Activated CD8-positive, alpha-beta T cell treated with anti-CD3 and anti-CD28 coated beads for 36 hours (primary cell): ENCODE data around the gene NRP1. TPM values are rescaled to one million over a fixed set of nuclear protein-coding genes. Genes with fewer than 3 reads are reported as not detected.

Experiments used
- ATAC-seq: fragments of 200-7000 bp; cut with Tn5 transposase; one replicate; pipeline ENCODE4 v1.10.0; 2021; ENCODE audit warnings: mild to moderate bottlenecking, moderate library complexity
- CTCF ChIA-PET: fragments of 350-600 bp; sonication (Branson Sonifier 250); formaldehyde crosslinking; loops from one replicate; lab custom pipeline; 2021; ENCODE audit warnings: antibody characterized with exemption; lab: Charles Lee
- POLR2A ChIA-PET: fragments of 350-600 bp; sonication (Branson Sonifier 250); formaldehyde crosslinking; loops from one replicate; lab custom pipeline; 2021; ENCODE audit warnings: antibody characterized with exemption; lab: Charles Lee
- DNase-seq: peaks from one replicate; pipeline ENCODE4 v3.0.0-alpha.2; 2020
- H3K27ac Mint-ChIP-seq: one replicate; pipeline ENCODE4 v1.8.0; 2021; ENCODE audit warnings: mild to moderate bottlenecking, mixed read lengths
- H3K27me3 Mint-ChIP-seq: one replicate; pipeline ENCODE4 v1.8.0; 2021; ENCODE audit warnings: mixed read lengths
- H3K36me3 Mint-ChIP-seq: one replicate; pipeline ENCODE4 v1.8.0; 2021; ENCODE audit warnings: low read depth, mixed read lengths
- H3K4me1 Mint-ChIP-seq: one replicate; pipeline ENCODE4 v1.8.0; 2021; ENCODE audit warnings: low read depth, mixed read lengths
- H3K4me3 Mint-ChIP-seq: one replicate; pipeline ENCODE4 v1.8.0; 2021; ENCODE audit warnings: mild to moderate bottlenecking, moderate library complexity, mixed read lengths
- H3K9me3 Mint-ChIP-seq: one replicate; pipeline ENCODE4 v1.8.0; 2021; ENCODE audit warnings: mixed read lengths
- CTCF ChIP-seq: fragments of 200-600 bp; IDR thresholded peaks from one replicate; pipeline ENCODE4 v1.8.0; 2022; ENCODE audit warnings: antibody characterized with exemption, mild to moderate bottlenecking
- intact Hi-C: fragments of 100-400 bp; cut with micrococcal nuclease; formaldehyde crosslinking; loops from one replicate; pipeline ENCODE4 v1.10.0; 2022
- total RNA-seq, 2 experiments: library from RNA; stranded (reverse); gene quantifications; one replicate each; pipeline ENCODE4 v1.2.3, GENCODE V29; 2021

Gene NRP1
- total RNA-seq, 2 experiments from 2014 or later: 0.22 to 0.79 TPM

GRCh38 chr10:33180390-33180789 lies 154.1 kb downstream of the NRP1 start:
- intact Hi-C loops: no loop called here
- Mint-ChIP-seq H3K4me1 (peaks cover 2% of the 10 kb centered on the region), H3K9me3 (no peaks in the 10 kb centered on the region), H3K36me3 (no peaks in the 10 kb centered on the region), H3K27me3 (peaks cover 17% of the 10 kb centered on the region), H3K4me3 (no peak overlapping the region), H3K27ac (no peak overlapping the region)
- ATAC-seq: no peak
- POLR2A ChIA-PET: no interaction called here
- CTCF ChIA-PET: interaction anchor here (0.6 to 1.1 kb wide), 2 partner anchors 13 kb away, joined by 3 read pairs; no protein-coding TSS in a partner anchor
- no peak for DNase-seq
- no peak for TF ChIP-seq CTCF

GRCh38 chr10:33179067-33179466 lies 155.4 kb downstream of the NRP1 start:
- POLR2A ChIA-PET: no interaction called here
- intact Hi-C loops: no loop called here
- no peaks in the 10 kb centered on the region for H3K36me3 Mint-ChIP-seq
- CTCF ChIA-PET: interaction anchor here (1.1 kb wide), 1 partner anchor 14 kb away, joined by 3 read pairs; no protein-coding TSS in a partner anchor
- H3K27me3 Mint-ChIP-seq: peaks cover 18% of the 10 kb centered on the region
- H3K27ac Mint-ChIP-seq: no peak overlapping the region
- TF ChIP-seq CTCF: no peak
- H3K9me3 Mint-ChIP-seq: no peaks in the 10 kb centered on the region
- no peak for ATAC-seq
- H3K4me1 Mint-ChIP-seq: peaks cover 2% of the 10 kb centered on the region
- no peak for DNase-seq
- no peak overlapping the region for H3K4me3 Mint-ChIP-seq

GRCh38 chr10:33178026-33178755 lies 156.3 kb downstream of the NRP1 start:
- POLR2A ChIA-PET: no interaction called here
- no peak for DNase-seq
- no peak for ATAC-seq
- Mint-ChIP-seq H3K27ac (no peak overlapping the region), H3K9me3 (no peaks in the 10 kb centered on the region), H3K27me3 (peaks cover 18% of the 10 kb centered on the region), H3K4me1 (peaks cover 2% of the 10 kb centered on the region), H3K4me3 (no peak overlapping the region), H3K36me3 (no peaks in the 10 kb centered on the region)
- intact Hi-C loops: no loop called here
- CTCF ChIA-PET: no interaction called here
- TF ChIP-seq CTCF: no peak

DNA sequence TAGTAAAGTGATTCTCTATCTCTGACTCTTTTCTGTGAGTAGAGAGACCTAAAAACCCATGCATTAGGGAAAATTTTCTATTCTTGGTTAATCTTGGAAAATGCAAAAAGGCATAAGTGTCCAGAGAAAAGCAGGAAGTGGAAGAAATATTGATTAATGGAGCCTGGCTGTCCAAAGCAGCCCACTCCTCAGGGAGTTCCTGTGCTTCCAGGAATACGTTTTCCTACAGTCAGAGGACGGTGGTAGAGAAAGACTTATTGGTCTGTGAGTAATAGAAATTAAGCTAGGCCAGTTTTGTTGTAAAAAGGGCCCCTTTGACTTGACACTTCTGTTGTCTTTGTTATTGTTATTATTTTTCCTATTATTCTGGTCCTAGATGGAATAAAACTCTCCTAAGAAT lies 157.8 kb downstream of the NRP1 start:
- POLR2A ChIA-PET: no interaction called here
- Mint-ChIP-seq H3K4me3 (no peak overlapping the region), H3K9me3 (no peaks in the 10 kb centered on the region), H3K27ac (no peak overlapping the region), H3K36me3 (no peaks in the 10 kb centered on the region), H3K4me1 (peaks cover 2% of the 10 kb centered on the region), H3K27me3 (peaks cover 20% of the 10 kb centered on the region)
- ATAC-seq (no peak), DNase-seq (no peak)
- intact Hi-C loops: no loop called here
- no peak for TF ChIP-seq CTCF
- CTCF ChIA-PET: interaction anchor here (1.6 kb wide), 1 partner anchor 17 kb away, joined by 6 read pairs; no protein-coding TSS in a partner anchor

- ATAC-seq (no peak), DNase-seq (no peak)
- Mint-ChIP-seq H3K27ac (no peak overlapping the region), H3K4me3 (no peak overlapping the region), H3K27me3 (peaks cover 25% of the 10 kb centered on the region), H3K36me3 (no peaks in the 10 kb centered on the region), H3K9me3 (no peaks in the 10 kb centered on the region), H3K4me1 (no peaks in the 10 kb centered on the region)
- intact Hi-C loops: no loop called here
- no peak for TF ChIP-seq CTCF
- ChIA-PET POLR2A (no interaction called here), CTCF (interaction anchor here (1.6 kb wide), 1 partner anchor 18 kb away, joined by 7 read pairs; no protein-coding TSS in a partner anchor)
These were observed 159.6 kb downstream of the NRP1 start for GRCh38 chr10:33174674-33175434.
